Peyer's patch (tissue), 4 donors: Measurements from ENCODE around the gene CT55.
"Not testable (repeated sequence)": the region's sequence is repeated elsewhere in the genome, so short reads cannot be mapped to it uniquely, and the experiment has no call there.

Source experiments
- POLR2A ChIP-seq, 2 donors: fragments of 450-650 bp; IDR thresholded peaks; one replicate each; pipeline ENCODE4 v1.5.1; 2017; ENCODE audit warnings: antibody characterized with exemption in 2 of 2, mild to moderate bottlenecking in 2 of 2, moderate library complexity in 2 of 2
- TF ChIP-seq, protein P1 (sequence below), 6 experiments: fragments of 450-650 bp in 4 of 6; fragments of 200-600 bp in 2 of 6; sonication (generic) in 1 of 6; IDR thresholded peaks; one replicate each; pipeline ENCODE4 v1.5.1; 2017 to 2019; ENCODE audit warnings: antibody characterized with exemption in 6 of 6, mild to moderate bottlenecking in 3 of 6, moderate library complexity in 1 of 6

DNA sequence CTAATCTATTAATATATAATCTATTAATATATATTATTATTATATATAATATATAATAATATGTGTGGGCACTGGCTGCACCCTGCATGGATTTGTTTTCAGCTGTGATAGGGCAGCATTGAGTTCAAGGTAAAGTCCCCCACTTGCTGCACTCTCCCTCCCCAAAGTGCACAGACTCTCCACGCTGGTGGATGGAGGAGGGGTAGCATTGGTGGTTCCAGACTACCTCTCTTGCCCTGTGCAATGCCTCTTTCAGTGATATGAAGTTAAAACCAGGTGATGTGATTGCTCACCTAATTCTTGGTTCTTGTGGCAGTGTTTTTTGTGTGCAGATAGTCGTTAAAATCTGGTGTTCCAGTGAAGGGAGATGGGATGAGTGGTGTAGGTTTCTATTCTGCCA, 55.1 kb downstream of the CT55 start:
- TF ChIP-seq POLR2A (IDR thresholded peaks at IDR 0.05), result not testable (repeated sequence)
- TF ChIP-seq, protein P1, sequence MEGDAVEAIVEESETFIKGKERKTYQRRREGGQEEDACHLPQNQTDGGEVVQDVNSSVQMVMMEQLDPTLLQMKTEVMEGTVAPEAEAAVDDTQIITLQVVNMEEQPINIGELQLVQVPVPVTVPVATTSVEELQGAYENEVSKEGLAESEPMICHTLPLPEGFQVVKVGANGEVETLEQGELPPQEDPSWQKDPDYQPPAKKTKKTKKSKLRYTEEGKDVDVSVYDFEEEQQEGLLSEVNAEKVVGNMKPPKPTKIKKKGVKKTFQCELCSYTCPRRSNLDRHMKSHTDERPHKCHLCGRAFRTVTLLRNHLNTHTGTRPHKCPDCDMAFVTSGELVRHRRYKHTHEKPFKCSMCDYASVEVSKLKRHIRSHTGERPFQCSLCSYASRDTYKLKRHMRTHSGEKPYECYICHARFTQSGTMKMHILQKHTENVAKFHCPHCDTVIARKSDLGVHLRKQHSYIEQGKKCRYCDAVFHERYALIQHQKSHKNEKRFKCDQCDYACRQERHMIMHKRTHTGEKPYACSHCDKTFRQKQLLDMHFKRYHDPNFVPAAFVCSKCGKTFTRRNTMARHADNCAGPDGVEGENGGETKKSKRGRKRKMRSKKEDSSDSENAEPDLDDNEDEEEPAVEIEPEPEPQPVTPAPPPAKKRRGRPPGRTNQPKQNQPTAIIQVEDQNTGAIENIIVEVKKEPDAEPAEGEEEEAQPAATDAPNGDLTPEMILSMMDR (IDR thresholded peaks at IDR 0.05), result not testable (repeated sequence)
